Measurements from ENCODE around the gene CXXC1.
"Not testable (repeated sequence)": the region's sequence is repeated elsewhere in the genome, so short reads cannot be mapped to it uniquely, and the experiment has no call there.

The CXXC1 gene

DNA sequence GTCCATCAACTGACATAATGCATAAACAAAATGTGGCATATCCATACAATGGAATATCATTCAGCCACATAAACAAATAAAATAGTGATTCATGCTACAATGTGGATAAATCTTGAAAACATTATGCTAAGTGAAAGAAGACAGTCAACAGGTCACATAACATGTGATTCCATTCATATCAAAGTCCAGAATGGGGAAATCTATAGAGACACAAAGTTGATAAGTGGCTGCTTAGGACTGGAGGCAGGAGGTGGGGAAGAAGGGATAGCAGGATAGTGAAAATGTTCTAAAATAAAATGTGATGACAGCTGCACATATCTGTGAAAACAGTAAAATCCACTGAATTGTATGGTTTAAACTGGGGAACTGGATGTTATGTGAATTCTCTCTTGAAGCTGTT is 39.9 kb downstream of the CXXC1 start:
- Histone ChIP-seq H3K27ac (ENCODE audit: low read depth, low read length) (no peak overlapping the region), H3K4me3 (ENCODE audit: low read depth in 1 of 2, low read length in 2 of 2) (no peak overlapping the region), H3K9ac (ENCODE audit: low read depth in 1 of 2, low read length in 2 of 2) (no peak overlapping the region), H3K9me3 (ENCODE audit: control insufficient read depth in 1 of 2, low read length in 2 of 2) (no peaks in the 10 kb centered on the region), H3K27me3 (ENCODE audit: control insufficient read depth in 1 of 2, insufficient read depth in 2 of 2, low read length in 2 of 2) (no peaks in the 10 kb centered on the region), H3K36me3 (ENCODE audit: control insufficient read depth in 1 of 2, insufficient read depth in 2 of 2, low read length in 2 of 2) (no peaks in the 10 kb centered on the region), H3K4me1 (ENCODE audit: control insufficient read depth in 1 of 2, insufficient read depth in 2 of 2, low read length in 2 of 2) (no peaks in the 10 kb centered on the region)

DNA sequence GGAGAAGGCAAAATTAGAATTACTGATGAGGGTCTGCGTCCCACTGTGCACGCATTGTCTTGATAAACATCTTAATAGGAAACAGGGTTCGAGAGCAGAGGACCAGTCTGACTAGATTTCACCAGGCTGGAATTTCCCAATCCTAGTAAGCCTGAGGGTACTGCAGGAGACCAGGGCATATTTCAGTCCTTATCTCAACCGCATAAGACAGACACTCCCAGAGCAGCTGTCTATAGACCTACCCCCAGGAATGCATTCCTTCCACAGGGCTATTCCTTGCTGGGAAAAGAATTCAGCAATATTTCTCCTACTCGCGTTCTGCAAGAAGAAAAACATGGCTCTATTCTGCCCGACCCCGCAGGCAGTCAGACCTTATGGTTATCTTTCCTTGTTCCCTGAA is 45.7 kb downstream of the CXXC1 start:
- not testable (repeated sequence) for H3K27ac ChIP-seq (ENCODE audit: low read depth, low read length); H3K9ac ChIP-seq (ENCODE audit: low read depth in 1 of 2, low read length in 2 of 2); H3K9me3 ChIP-seq (ENCODE audit: control insufficient read depth in 1 of 2, low read length in 2 of 2); H3K27me3 ChIP-seq (ENCODE audit: control insufficient read depth in 1 of 2, insufficient read depth in 2 of 2, low read length in 2 of 2); H3K4me1 ChIP-seq (ENCODE audit: control insufficient read depth in 1 of 2, insufficient read depth in 2 of 2, low read length in 2 of 2); H3K4me3 ChIP-seq (ENCODE audit: low read depth in 1 of 2, low read length in 2 of 2); H3K36me3 ChIP-seq (ENCODE audit: control insufficient read depth in 1 of 2, insufficient read depth in 2 of 2, low read length in 2 of 2)

GRCh38 chr18:50240080-50240563 is 47.4 kb downstream of the CXXC1 start:
- H3K4me3 ChIP-seq (ENCODE audit: low read depth in 1 of 2, low read length in 2 of 2): no peak overlapping the region
- no peak overlapping the region for H3K27ac ChIP-seq (ENCODE audit: low read depth, low read length)
- no peaks in the 10 kb centered on the region for H3K27me3 ChIP-seq (ENCODE audit: control insufficient read depth in 1 of 2, insufficient read depth in 2 of 2, low read length in 2 of 2)
- no peaks in the 10 kb centered on the region for H3K36me3 ChIP-seq (ENCODE audit: control insufficient read depth in 1 of 2, insufficient read depth in 2 of 2, low read length in 2 of 2)
- peaks cover 6 to 8% of the 10 kb centered on the region in 2 donors for H3K9me3 ChIP-seq (ENCODE audit: control insufficient read depth in 1 of 2, low read length in 2 of 2)
- H3K4me1 ChIP-seq (ENCODE audit: control insufficient read depth in 1 of 2, insufficient read depth in 2 of 2, low read length in 2 of 2): no peaks in the 10 kb centered on the region
- H3K9ac ChIP-seq (ENCODE audit: low read depth in 1 of 2, low read length in 2 of 2): no peak overlapping the region

DNA sequence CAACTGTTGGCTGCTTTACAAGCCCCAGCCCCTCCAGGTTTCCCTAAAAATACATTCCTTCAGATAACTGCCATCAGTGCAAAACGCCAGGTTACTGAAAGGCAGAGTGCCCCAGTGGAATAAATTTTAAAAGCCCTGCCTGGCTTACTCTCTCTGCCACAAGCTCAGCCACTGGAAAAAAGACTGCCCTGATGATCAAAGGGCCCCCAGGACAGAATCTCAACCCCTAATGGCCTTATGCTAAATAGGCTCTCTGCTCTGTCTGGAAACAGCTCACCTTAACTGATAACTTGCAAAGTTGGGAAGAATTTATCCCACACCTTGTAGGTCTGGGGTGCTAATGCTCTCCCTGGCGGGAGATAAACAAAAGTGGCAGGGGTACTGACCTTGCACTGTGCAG is 55.1 kb downstream of the CXXC1 start:
- Histone ChIP-seq H3K9me3 (ENCODE audit: control insufficient read depth in 1 of 2, low read length in 2 of 2) (no peaks in the 10 kb centered on the region), H3K27me3 (ENCODE audit: control insufficient read depth in 1 of 2, insufficient read depth in 2 of 2, low read length in 2 of 2) (no peaks in the 10 kb centered on the region), H3K4me3 (ENCODE audit: low read depth in 1 of 2, low read length in 2 of 2) (no peak overlapping the region), H3K27ac (ENCODE audit: low read depth, low read length) (no peak overlapping the region), H3K9ac (ENCODE audit: low read depth in 1 of 2, low read length in 2 of 2) (no peak overlapping the region), H3K36me3 (ENCODE audit: control insufficient read depth in 1 of 2, insufficient read depth in 2 of 2, low read length in 2 of 2) (no peaks in the 10 kb centered on the region), H3K4me1 (ENCODE audit: control insufficient read depth in 1 of 2, insufficient read depth in 2 of 2, low read length in 2 of 2) (no peaks in the 10 kb centered on the region)

Data from duodenal mucosa (tissue), 2 donors.